ENCODE data around the gene OR4F6. TPM values are rescaled to one million over a fixed set of nuclear protein-coding genes. Genes with fewer than 3 reads are reported as not detected.

Gene OR4F6
- total and polyA plus RNA-seq, 9 of the 15 experiments (the other 6 are each of a cell fraction or from before 2014, with no cell fraction given) = not detected

GRCh38 chr15:101804941-101805340, 1.6 kb downstream of the OR4F6 start:
- H3K9ac ChIP-seq (ENCODE audit: insufficient read depth in 1 of 2, low read depth in 2 of 2, low read length in 2 of 2) = no peak overlapping the region
- H3K27me3 ChIP-seq (ENCODE audit: control insufficient read depth in 2 of 2, insufficient read depth in 2 of 2, low read length in 2 of 2) = peaks cover 3 to 4% of the 10 kb centered on the region in 2 experiments; a peak in 1 of 5 replicates
- ChIA-PET CTCF (ENCODE audit: low intra/inter-chr PET ratio) (no interaction called here), POLR2A (interaction anchor here (0.7 kb wide), 1 partner anchor 1561 kb away, joined by 3 read pairs; no protein-coding TSS in a partner anchor)
- TF ChIP-seq FOSL1 (tag; conservative IDR thresholded peaks at IDR 0.05) = no peak
- TF ChIP-seq ZSCAN32 (CRISPR knock-in tag; IDR thresholded peaks at IDR 0.05) = no peak
- no peak for TF ChIP-seq TAF1 (IDR thresholded peaks at IDR 0.05; ENCODE audit: control insufficient read depth, extremely low read depth, insufficient read depth, low read length, severe bottlenecking)
- TF ChIP-seq CUX1 (CRISPR knock-in tag; IDR thresholded peaks at IDR 0.05) = no peak
- TF ChIP-seq BDP1 (IDR thresholded peaks at IDR 0.05; ENCODE audit: insufficient read depth, insufficient read length) = no peak
- no peak for TF ChIP-seq LCOR (CRISPR knock-in tag; IDR thresholded peaks at IDR 0.05)
- TF ChIP-seq FUS (optimal IDR thresholded peaks at IDR 0.05; ENCODE audit: low read depth, low read length) = no peak
- TF ChIP-seq HMGN3 (IDR thresholded peaks at IDR 0.05; ENCODE audit: borderline replicate concordance, extremely low read depth, insufficient read length, low read depth, low read length) = no peak
- no peak for TF ChIP-seq YY1 (IDR thresholded peaks at IDR 0.05; ENCODE audit: borderline replicate concordance in 1 of 3, control insufficient read depth in 1 of 3, extremely low read depth in 1 of 3, insufficient read depth in 3 of 3, insufficient read length in 1 of 3, insufficient replicate concordance in 2 of 3, low read depth in 1 of 3, low read length in 2 of 3)
- TF ChIP-seq HSF4 (CRISPR knock-in tag; IDR thresholded peaks at IDR 0.05; ENCODE audit: borderline replicate concordance) = no peak
- no peak for TF ChIP-seq SNRNP70 (optimal IDR thresholded peaks at IDR 0.05; ENCODE audit: low read depth, low read length)
- no peak for TF ChIP-seq ZFP30 (CRISPR knock-in tag; IDR thresholded peaks at IDR 0.05; ENCODE audit: borderline replicate concordance)
- no peak for TF ChIP-seq TEAD4 (IDR thresholded peaks at IDR 0.05; ENCODE audit: low read length)
- TF ChIP-seq TEAD4 (CRISPR knock-in tag; IDR thresholded peaks at IDR 0.05; ENCODE audit: borderline replicate concordance) = no peak
- TF ChIP-seq KLF1 (tag; IDR thresholded peaks at IDR 0.05) = no peak
- no peak for TF ChIP-seq ZNF830 (CRISPR knock-in tag; IDR thresholded peaks at IDR 0.05)
- no peak for TF ChIP-seq CXXC5 (CRISPR knock-in tag; IDR thresholded peaks at IDR 0.05)
- TF ChIP-seq BACH1 (tag; IDR thresholded peaks at IDR 0.05) = no peak
- no peak for TF ChIP-seq CBX1 (IDR thresholded peaks at IDR 0.05; ENCODE audit: low read depth)
- TF ChIP-seq KAT2B (IDR thresholded peaks at IDR 0.05; ENCODE audit: low read depth, low read length) = no peak
- ATAC-seq (no peak), DNase-seq (ENCODE audit: extremely low read depth in 1 of 4, low spot score in 3 of 4) (no peak), FAIRE-seq (no peak)
- H4K20me1 ChIP-seq (replicated peaks; ENCODE audit: control insufficient read depth, insufficient read depth, low read length) = no peaks in the 10 kb centered on the region
- no peaks in the 10 kb centered on the region for H3K79me2 ChIP-seq (ENCODE audit: control insufficient read depth, insufficient read depth, low read length)
- in situ Hi-C loops (cut with MboI) = no loop called here
- intact Hi-C loops (cut with micrococcal nuclease) = no loop called here
- no peak overlapping the region for H2AFZ ChIP-seq (ENCODE audit: low read depth, low read length)
- no TSS peak for BruUV-seq (replicated peaks)
- H3K4me3 ChIP-seq = no peak overlapping the region
- no peaks in the 10 kb centered on the region for H3K9me3 ChIP-seq (replicated peaks; ENCODE audit: control insufficient read depth, insufficient read depth, low read depth, low read length)
- no peaks in the 10 kb centered on the region for H3K36me3 ChIP-seq (ENCODE audit: control insufficient read depth, insufficient read depth, low read length)
- no peak overlapping the region for H3K27ac ChIP-seq (ENCODE audit: extremely low read depth, low read depth, low read length)
- no peaks in the 10 kb centered on the region for H3K4me1 ChIP-seq (replicated peaks in 1 of 2; ENCODE audit: control insufficient read depth in 2 of 2, insufficient read depth in 2 of 2, low read length in 2 of 2)
- H3K9me1 ChIP-seq (ENCODE audit: control insufficient read depth, insufficient read depth, low read length) = no peaks in the 10 kb centered on the region
- no peak overlapping the region for H3K4me2 ChIP-seq (ENCODE audit: insufficient read depth, low read length)
